NCI-H1105 (cell line): ENCODE data around the gene ALMS1.
"Not testable (repeated sequence)": the region's sequence is repeated elsewhere in the genome, so short reads cannot be mapped to it uniquely, and the experiment has no call there.

Source experiments
- DNase-seq: peaks from one replicate; lab custom pipeline; 2025; lab: John Stamatoyannopoulos, UW

Gene ALMS1

DNA sequence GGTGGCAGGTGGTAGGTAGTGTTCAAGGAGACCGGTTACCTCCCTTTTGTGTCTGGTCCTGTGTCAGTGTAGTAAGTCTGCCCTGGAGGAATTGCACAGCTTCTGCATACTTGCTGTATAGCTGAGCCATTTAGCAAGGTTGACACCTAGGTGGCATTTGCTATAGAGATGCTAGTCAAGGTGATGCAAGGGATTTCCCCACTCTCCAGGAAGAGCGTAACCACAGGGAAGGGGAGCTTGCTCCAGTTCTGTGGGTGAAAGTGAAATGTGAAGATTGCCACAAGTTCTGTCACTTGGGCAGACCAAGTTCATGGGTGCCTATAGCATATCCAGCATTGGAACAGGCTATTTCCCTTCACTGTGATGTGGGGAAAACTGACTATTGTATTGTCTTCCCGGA is 228.5 kb downstream of the ALMS1 start:
- DNase-seq: no peak

DNA sequence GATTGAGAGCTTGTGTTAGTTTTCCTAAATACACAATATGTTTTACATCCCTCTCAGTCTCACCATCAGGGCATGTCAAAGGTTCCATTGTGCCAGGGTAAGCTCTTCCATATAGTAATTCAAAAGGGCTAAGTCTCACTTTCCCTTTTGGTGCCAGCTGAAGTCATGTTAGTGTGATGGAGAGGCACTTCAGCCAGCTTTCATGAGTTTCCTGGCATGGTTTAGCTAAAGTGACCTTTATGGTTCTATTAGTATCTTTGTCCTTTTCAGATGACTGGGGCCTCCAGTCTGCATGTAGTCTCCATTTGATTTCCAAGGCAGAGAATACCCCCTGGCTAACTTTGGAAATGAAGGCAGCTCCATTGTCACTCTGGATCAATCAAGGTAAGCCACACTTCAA is 229.4 kb downstream of the ALMS1 start:
- no peak for DNase-seq

DNA sequence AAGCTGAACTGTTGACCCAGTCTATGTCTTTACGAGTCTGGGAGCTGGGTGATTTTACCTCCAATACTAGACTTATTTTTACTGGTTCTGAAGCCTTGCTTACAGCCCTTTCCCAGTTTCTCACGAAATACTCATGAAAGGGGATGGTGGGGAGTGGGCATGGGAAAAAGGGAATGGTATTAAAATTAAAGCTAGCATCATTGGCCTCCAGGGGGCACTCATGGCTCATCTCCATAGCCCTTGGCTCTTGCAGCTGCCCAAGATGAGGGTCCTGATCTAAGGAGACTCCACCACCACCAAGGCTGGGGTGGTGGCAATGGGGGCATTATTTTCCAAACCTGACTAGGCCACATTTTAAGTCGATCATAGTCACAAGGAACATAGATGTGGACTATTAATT is 234.3 kb downstream of the ALMS1 start:
- not testable (repeated sequence) for DNase-seq

DNA sequence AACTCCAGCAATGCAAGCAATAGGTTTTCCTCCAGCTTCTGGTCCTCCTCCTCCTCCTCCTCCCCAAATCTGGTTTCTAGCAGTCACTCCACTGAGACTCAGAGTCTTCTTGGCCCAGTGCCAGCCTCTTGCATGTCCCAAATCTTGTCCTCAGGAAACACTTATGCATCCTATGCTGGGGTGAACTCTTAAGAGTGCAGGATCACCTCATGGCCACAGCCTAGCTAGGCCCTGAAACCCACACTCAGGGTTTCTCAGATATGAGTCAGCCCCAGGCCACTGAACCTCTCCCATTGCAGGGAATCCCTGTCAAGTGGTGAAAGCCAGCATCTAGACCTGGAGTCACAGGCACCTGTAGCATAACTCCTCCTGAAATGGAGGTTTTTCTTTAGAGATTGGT is 238.4 kb downstream of the ALMS1 start:
- DNase-seq: not testable (repeated sequence)

DNA sequence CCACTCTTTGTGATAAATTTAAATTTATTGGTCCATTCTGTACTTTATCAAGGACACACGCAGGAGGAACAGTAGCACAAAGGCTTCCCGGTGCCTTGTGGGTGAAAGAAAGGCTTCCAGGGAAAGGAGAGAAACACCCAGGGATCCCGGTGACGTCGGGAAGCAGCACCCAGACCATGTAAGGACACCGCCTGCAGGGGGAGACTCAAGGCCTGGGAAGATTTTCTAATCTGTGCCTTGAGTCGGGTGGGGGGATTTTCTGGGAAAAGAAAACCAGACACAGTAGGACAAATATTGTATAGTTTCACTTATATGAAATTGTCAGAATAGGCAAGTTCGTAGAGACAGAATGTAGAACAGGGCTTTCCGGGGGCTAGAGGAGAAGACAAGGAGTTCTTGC is 239.0 kb downstream of the ALMS1 start:
- not testable (repeated sequence) for DNase-seq

DNA sequence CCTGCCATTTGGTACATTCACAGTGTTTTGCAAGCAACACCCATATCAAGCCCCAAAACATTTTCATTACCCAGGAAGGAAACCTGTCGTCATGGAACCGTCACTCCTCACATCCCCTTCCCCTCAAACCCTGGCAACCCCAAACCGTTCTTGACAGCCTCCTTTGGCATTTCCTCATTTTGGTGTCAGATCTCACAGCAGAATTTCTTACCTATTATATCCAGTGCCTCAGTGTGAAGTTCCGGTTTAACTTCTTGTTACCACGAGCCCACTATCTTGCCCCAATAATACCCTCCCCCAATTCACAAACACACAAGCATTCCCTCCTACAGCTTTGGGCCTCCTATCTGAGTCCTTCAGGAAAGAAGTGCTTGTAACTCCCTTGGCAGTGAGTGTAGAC is 240.6 kb downstream of the ALMS1 start:
- not testable (repeated sequence) for DNase-seq

DNA sequence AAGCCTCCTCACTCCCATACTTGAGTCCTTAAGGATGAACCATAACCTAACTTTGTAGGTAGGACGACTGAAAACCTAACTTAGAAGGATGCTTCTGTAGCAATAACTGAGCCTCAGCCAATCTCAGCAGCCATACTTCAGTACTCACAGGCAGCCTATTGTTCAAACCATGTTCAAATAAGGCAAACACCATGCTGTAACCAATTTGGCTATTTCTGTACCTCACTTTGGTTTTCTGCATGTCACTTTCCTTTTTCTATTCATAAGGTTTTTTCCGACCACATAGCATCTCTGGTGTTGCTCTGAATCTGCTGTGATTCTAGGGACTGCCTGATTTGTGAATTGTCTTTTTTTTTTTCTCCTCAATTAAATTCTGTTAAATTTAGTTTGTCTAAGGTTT is 242.9 kb downstream of the ALMS1 start:
- not testable (repeated sequence) for DNase-seq

DNA sequence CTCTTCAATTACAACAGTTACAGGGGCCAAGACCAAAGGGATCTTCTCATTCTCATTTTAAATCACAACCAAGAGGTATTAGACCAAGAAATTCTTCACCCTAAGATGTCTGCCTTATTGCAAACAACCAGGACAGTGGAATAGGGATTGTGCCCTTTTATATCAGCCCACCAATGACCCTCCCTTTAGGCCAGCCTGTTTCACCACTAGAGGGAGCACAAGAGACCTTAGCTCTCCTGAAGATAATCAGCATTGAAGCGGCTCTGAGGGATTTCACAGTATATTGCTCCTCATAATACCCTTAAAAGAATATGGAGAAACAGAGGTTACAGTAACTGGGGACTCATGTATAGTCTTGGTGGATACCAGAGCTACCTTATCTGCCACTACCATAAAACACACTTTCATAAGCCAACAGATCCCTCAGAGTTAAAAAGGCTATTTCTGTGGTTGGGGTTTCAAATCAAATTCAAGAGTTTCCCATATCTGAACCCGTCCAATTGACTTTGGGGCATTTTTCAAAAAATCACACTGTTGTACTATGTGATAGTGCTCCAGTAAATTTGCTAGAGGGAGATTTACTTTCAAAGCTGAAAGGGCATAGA is 245.1 kb downstream of the ALMS1 start:
- DNase-seq: not testable (repeated sequence)

DNA sequence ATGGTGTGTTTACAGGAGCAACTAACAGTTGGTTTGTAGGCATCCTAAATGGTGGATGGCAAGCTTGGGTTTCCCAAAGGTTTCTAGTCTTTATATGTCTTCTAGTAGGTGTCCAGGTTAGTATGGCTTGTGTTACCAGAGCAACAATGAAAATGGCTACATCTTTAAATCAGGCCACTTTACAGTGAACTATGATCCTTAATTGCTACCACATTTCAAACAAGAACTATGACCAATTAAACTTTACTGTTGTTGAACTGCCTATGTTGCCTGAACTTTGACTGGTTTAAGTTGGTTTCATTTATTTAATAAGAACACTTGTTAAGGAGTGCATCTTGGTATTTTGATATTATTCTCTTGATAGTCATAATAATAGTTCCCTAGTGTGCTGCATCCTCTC is 251.3 kb downstream of the ALMS1 start:
- DNase-seq: not testable (repeated sequence)

DNA sequence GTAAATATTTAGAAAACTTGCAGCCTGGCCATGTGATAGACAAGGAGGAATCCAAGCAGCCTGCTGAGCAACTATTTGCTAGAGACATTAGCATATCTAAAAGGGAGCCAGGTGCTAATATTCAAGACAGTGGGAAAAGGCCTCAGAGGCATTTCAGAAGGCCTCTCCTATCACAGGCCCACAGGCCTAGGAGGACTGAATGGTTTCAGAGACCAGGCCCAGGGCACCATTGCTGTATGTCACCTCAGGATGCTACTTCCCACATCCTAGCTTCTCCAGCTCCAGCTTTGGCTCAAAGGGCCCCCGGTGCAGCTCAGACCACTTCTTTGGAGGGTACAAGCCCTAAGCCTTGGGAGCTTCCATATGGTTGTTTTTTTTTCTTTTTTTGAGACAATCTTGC is 252.8 kb downstream of the ALMS1 start:
- DNase-seq: no peak

DNA sequence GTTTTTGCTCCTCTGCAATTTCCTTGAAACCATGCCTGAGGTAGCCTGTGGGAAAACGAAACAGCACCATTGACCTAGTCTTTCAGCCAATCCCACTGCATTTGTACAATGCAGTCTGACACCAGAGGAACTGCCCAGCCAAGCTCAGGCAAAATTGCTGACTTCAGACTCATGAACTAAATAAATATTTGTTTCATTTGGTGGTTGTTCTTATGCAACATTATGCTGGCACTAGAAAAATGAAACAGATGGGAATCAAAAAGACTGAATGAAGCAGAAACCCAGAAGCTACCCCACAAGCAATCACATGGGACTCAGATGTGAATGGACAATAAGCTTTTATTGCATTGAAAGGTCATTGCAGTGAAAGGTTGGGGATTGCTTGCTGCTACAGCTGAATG is 254.9 kb downstream of the ALMS1 start:
- DNase-seq: no peak

DNA sequence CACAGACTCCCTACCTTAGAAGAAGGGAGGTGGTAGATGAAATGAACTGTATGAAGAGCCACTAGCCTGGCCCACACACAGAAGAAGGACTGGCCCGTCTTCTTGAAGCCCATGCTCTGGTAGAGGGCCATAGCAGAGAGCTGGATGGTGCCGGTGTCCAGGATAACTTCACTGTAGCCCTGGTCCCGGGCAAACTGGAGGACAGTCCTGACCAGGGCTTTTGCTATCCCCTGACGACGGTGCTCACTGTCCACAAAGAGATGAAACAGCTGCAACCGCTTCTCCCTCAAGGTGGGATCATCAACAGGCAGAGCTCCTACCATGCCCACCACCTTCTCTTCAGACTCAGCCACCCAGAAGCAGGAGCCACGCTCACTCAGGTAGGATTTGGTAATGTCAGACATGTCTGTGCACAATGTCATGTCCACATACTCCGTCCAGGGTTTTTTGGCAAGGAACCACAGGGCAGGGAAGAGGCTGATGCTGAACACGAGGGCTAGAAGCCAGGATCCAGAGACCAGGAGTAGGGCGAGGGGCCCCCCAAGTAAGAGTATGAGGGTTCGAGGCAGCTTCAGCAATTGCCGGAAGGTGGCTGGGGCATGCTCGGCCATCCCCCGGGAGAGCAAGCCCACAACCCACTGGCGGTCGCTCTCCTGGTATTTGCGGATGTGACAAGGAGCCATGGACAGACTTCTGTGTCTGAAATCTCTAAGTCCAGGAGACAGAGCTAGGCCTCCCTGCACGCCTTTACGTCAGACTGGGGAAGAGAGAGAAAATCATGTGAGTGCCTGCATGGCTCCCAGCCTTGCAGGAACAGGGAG is 255.5 kb downstream of the ALMS1 start:
- DNase-seq: no peak

DNA sequence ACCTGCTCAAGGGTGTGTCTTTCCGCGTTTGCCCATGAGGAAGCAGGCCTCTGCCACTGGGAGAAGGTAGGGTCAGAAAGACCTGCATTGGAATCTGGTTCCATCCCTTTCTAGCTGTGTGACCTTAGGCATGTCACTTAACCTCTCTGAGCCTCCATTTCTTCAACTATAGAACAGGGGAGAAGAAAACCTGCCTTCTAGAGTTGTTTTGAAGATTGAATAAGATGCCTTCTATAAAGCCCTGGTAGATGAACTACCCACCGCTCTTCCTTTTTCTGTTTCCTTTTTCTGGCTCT is 256.1 kb downstream of the ALMS1 start:
- DNase-seq: no peak

DNA sequence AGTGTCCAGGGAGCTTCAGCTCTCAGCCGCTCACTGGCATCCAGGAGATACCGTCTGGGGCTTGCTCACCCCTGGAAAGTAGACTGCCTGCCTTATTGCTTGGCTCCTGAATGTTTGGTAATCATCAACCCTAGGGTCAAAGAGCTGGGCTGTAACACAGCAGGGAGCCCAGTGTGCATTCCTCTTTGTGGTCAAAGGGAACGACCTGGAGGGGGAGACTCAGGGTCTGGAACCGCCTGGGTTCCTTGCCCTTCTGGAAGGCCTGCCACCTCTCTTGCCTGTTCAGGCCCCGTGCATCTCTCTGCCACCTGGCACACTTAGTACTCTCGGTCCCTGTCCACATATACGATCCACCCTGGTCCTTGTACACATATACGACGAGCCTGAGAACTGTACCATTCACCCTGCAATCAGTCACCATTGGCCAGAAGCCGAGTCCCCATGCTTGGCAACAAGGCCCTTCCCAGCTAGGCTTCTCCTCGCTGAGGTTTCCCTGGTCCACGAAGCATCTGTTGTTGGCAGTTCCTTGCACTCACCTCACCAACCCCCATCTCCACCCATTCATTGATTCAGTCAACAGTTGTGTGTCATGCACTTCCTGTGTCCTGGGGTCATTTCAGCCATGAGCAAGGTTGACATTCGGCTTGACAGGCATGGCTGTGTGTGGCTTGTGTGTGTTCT is 256.8 kb downstream of the ALMS1 start, which contains the start of gene NAT8:
TSS of gene NAT8 (minus strand) at position 85 of the 681 bp plus-strand sequence. CDS start 794 bp downstream, outside the sequence.
- DNase-seq: no peak

DNA sequence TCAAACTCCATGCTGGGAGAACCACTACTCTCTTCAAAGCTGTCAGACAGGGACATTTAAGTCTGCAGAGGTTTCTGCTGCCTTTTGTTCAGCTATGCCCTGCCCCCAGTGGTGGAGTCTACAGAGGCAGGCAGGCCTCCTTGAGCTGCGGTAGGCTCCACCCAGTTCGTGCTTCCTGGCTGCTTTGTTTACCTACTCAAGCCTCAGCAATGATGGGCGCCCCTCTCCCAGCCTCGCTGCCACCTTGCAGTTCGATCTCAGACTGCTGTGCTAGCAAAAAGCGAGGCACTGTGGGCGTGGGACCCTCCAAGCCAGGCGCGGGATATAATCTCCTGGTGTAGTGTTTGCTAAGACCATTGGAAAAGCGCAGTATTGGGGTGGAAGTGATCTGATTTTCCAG is 262.1 kb downstream of the ALMS1 start:
- not testable (repeated sequence) for DNase-seq

DNA sequence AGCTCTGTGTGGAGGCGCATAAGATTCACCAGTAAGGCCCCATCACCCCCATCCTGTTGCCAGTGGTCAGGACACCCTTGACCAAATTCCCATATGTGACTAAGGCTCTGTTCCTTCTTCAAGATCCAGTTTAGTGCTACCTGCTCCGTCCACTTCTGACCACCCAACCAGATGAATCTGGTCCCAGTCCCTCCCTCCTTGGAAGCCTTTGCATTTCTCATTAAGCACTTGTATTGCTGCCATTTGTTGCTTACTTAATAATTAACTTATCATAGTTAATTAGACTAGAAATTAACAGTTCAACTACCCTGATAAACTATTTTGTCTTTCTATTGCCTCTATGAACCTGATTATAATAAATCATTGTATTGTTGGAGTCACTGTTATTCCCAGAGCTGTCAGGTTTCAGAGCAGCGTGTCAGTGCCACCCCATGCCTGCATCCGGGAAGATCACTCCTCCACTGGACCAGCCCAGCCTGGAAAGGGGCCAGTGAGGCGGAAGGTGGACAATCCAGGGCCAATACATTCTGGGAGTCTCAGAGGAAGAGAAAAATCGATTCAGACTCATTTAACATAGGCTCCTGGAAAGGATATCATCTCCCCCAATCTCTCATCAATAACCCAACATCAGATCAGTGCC is 266.1 kb downstream of the ALMS1 start:
- DNase-seq: no peak

DNA sequence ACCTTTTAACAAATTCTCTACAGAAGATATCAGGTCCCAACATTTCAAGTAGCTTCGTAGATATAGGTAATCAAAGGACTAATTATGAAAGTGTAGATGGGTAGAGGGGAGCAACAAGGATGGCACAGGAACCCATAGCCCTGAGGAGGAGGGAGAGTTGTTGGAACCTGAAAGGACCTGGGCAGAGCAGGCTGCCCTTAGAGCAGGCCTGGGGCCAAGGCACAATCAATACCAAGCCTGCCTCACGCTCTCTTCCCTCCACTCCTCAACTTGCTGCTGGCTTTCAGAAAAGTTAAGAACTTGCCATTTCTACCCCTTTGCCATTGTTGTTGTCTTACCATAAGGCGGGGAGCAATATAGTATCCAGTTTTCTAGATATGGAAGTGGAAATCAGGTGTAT is 266.7 kb downstream of the ALMS1 start:
- DNase-seq: no peak

DNA sequence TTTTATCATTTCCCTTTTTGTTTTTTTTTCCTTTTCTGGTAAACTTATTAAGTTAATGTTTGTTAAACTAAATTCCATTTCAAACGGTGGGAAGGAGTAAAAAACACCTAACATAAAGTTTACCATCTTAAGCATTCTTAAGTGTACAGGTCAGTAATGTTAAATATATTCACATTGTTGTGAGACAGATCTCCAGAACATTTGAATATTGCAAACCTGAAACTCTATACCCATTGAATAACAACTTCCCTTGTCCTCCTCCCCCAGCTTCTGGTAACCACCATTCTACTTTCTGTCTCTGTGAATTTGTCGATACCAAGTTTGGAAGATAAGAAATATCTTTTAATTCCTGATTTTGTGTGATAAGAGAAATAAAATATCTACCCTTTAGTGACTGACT is 268.5 kb downstream of the ALMS1 start:
- no peak for DNase-seq
